Loucy (cell line): ENCODE data around the gene RCL1.

ENCODE experiments used
- H2AFZ ChIP-seq: fragments of 200-600 bp; sonication (generic); 2 replicates; pipeline ENCODE4 v1.6.0; 2016; ENCODE audit warnings: antibody characterized with exemption, mild to moderate bottlenecking, low read length, moderate library complexity
- H3F3A ChIP-seq: fragments of 200-600 bp; 2 replicates; pipeline ENCODE4 v1.6.0; 2016; ENCODE audit warnings: antibody characterized with exemption, low read depth, mild to moderate bottlenecking
- H3K27me3 ChIP-seq: fragments of 200-600 bp; sonication (generic); 2 replicates; pipeline ENCODE4 v1.6.1; 2014; ENCODE audit warnings: low read length, mild to moderate bottlenecking; ENCODE audit not compliant: insufficient read depth, poor library complexity, severe bottlenecking
- H3K36me3 ChIP-seq: fragments of 200-600 bp; sonication (generic); 2 replicates; pipeline ENCODE4 v1.6.1; 2016; ENCODE audit warnings: low read length; ENCODE audit not compliant: insufficient read depth
- H3K4me1 ChIP-seq: fragments of 200-600 bp; sonication (generic); 2 replicates; pipeline ENCODE4 v1.5.1; 2014; ENCODE audit warnings: low read length, mild to moderate bottlenecking; ENCODE audit not compliant: insufficient read depth, poor library complexity, severe bottlenecking
- H3K4me2 ChIP-seq: fragments of 200-600 bp; sonication (generic); 2 replicates; pipeline ENCODE4 v1.6.0; 2014; ENCODE audit warnings: antibody characterized with exemption, low read length, low read depth, mild to moderate bottlenecking; ENCODE audit not compliant: poor library complexity, severe bottlenecking
- H3K4me3 ChIP-seq: fragments of 200-600 bp; sonication (generic); 2 replicates; pipeline ENCODE4 v1.5.1; 2014; ENCODE audit warnings: low read length, mild to moderate bottlenecking, mixed read lengths; ENCODE audit not compliant: poor library complexity, severe bottlenecking
- H3K79me2 ChIP-seq: fragments of 200-600 bp; sonication (generic); 2 replicates; pipeline ENCODE4 v1.6.1; 2014; ENCODE audit warnings: low read length; ENCODE audit not compliant: insufficient read depth
- H3K9ac ChIP-seq: fragments of 200-600 bp; sonication (generic); 2 replicates; pipeline ENCODE4 v1.6.0; 2014; ENCODE audit warnings: mild to moderate bottlenecking, low read depth, low read length, moderate library complexity; ENCODE audit not compliant: poor library complexity, severe bottlenecking
- H3K9me2 ChIP-seq: fragments of 200-600 bp; sonication (generic); replicated peaks from 2 replicates; pipeline ENCODE4 v1.6.1; 2016; ENCODE audit warnings: low read depth, low read length, mixed read lengths
- H3K9me3 ChIP-seq: fragments of 200-600 bp; sonication (generic); 2 replicates; pipeline ENCODE4 v1.6.1; 2014; ENCODE audit warnings: mild to moderate bottlenecking, antibody characterized with exemption, low read length, low read depth; ENCODE audit not compliant: insufficient read depth
- H4K20me1 ChIP-seq: fragments of 200-600 bp; sonication (generic); 2 replicates; pipeline ENCODE4 v1.6.0; 2014; ENCODE audit warnings: antibody characterized with exemption, low read length, mild to moderate bottlenecking; ENCODE audit not compliant: insufficient read depth, poor library complexity, severe bottlenecking
- EZH2phosphoT487 ChIP-seq: fragments of 200-600 bp; IDR thresholded peaks from 2 replicates; pipeline ENCODE4 v1.6.1; 2018; ENCODE audit warnings: antibody characterized with exemption, mild to moderate bottlenecking, moderate library complexity, borderline replicate concordance
- TF ChIP-seq, protein P1 (sequence below): fragments of 200-600 bp; sonication (generic); conservative IDR thresholded peaks from 2 replicates; pipeline ENCODE4 v1.5.1; 2014; ENCODE audit warnings: mild to moderate bottlenecking, antibody characterized with exemption, low read length

Gene RCL1

DNA sequence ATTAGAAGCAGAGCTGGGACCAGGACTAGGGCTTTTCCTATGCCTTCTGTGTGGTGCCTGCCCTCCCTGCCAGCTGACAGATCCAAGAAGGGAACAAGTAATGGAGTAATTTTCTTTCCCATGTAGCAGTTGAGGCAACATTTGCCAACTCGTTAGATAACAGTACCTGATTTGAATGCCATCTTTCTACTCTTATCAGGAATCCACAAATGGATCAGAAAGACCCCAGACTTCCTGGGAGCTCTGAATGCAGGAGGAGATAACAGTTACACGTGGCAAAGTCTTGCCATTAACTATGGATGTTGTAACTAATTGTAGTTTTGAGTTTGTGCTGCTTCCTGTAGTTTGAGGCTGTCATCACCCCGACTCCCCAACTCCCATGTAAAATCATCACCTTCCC, 39.2 kb downstream of the RCL1 start:
- Histone ChIP-seq H3F3A (no peaks in the 10 kb centered on the region), H3K9ac (no peak overlapping the region), H3K27me3 (no peaks in the 10 kb centered on the region), H3K79me2 (no peaks in the 10 kb centered on the region; the same call in 1 of the 2 replicates), H2AFZ (no peak overlapping the region), H3K9me3 (no peaks in the 10 kb centered on the region), H3K4me1 (no peaks in the 10 kb centered on the region), H4K20me1 (no peaks in the 10 kb centered on the region), H3K36me3 (peaks cover 36% of the 10 kb centered on the region), H3K4me3 (no peak overlapping the region), H3K4me2 (no peak overlapping the region), H3K9me2 (no peaks in the 10 kb centered on the region)
- TF ChIP-seq, protein P1, sequence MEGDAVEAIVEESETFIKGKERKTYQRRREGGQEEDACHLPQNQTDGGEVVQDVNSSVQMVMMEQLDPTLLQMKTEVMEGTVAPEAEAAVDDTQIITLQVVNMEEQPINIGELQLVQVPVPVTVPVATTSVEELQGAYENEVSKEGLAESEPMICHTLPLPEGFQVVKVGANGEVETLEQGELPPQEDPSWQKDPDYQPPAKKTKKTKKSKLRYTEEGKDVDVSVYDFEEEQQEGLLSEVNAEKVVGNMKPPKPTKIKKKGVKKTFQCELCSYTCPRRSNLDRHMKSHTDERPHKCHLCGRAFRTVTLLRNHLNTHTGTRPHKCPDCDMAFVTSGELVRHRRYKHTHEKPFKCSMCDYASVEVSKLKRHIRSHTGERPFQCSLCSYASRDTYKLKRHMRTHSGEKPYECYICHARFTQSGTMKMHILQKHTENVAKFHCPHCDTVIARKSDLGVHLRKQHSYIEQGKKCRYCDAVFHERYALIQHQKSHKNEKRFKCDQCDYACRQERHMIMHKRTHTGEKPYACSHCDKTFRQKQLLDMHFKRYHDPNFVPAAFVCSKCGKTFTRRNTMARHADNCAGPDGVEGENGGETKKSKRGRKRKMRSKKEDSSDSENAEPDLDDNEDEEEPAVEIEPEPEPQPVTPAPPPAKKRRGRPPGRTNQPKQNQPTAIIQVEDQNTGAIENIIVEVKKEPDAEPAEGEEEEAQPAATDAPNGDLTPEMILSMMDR = no peak
- no peak for TF ChIP-seq EZH2phosphoT487

DNA sequence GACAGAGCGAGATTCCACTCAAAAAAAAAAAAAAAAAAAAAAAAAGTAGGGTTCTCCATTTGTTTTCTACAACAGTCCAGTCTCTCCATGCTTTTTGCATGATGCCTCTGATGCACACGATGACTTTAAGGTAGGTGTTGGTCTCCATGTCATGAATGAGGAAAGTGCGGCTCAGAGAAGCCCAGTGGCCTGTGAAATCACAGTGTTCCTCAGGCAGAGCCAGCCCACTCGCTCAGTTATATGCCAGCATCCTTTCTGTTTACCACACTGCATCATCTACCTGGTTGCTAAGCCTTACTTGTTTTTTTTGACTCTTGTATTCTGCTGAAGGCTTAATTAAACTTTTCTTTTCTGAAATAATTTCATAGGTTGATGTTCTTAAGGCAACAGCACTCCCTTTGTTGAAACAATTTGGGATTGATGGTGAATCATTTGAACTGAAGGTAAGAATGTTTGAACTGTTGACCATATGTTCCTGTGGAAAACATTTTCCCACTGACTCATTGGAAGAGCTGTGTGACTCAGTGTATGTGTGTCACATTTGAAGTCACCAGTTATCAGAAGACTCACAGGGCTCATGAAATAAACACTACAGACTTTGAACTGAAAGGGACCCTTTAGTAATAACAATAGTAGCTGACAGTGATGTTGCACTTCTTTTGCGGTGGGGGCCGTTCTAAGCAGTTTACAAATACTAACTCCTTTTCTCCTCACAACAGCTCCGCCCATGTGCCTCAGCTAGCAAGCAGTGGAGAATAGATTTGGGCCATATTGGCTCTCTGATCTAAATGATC, 40.2 kb downstream of the RCL1 start:
- Histone ChIP-seq H3F3A (no peaks in the 10 kb centered on the region), H3K4me1 (no peaks in the 10 kb centered on the region), H4K20me1 (no peaks in the 10 kb centered on the region), H3K36me3 (peaks cover 31% of the 10 kb centered on the region), H2AFZ (no peak overlapping the region), H3K4me2 (no peak overlapping the region), H3K27me3 (no peaks in the 10 kb centered on the region), H3K4me3 (no peak overlapping the region), H3K9me3 (no peaks in the 10 kb centered on the region), H3K79me2 (no peaks in the 10 kb centered on the region; the same call in 1 of the 2 replicates), H3K9ac (no peak overlapping the region), H3K9me2 (no peaks in the 10 kb centered on the region)
- TF ChIP-seq, protein P1 = no peak
- no peak for TF ChIP-seq EZH2phosphoT487

DNA sequence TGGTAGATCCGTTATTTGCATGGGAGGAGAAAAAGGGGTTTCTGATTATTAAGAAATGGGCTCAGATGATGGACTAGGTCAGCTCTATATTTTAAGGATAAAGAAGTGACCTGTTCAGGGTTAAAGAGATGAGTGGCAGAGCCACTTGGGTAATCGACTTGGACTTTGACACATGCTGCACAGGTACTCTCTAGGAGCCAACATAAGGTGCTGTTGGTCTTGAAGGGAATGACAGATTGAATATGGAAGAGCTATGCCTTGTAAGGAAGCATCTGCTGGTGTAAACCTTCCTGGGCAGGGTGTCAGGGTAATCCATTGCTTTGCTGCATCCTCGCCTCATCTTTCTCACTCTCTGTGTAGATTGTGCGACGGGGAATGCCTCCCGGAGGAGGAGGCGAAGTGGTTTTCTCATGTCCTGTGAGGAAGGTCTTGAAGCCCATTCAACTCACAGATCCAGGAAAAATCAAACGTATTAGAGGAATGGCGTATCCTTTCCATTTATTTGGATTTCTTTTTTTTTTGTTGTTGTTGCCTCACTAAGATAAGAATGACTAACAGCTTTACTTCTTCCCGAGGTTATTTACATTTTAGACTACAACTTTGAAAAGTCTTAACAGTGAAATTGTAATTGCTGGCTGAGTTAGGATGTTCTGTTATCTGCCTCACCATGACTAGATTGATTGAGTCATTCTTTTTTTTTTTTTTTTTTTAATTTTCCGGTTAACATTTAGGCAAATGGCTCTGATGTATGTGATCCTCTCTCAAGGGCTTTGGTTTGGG, 41.2 kb downstream of the RCL1 start:
- no peaks in the 10 kb centered on the region for H3K4me1 ChIP-seq
- TF ChIP-seq, protein P1 = no peak
- TF ChIP-seq EZH2phosphoT487 = no peak
- H3K79me2 ChIP-seq = no peaks in the 10 kb centered on the region; the same call in 1 of the 2 replicates
- no peaks in the 10 kb centered on the region for H3K9me2 ChIP-seq
- H4K20me1 ChIP-seq = no peaks in the 10 kb centered on the region
- H3K4me3 ChIP-seq = no peak overlapping the region
- H2AFZ ChIP-seq = no peak overlapping the region
- peaks cover 32% of the 10 kb centered on the region; the same call in 1 of the 2 replicates for H3K36me3 ChIP-seq
- H3K9me3 ChIP-seq = no peaks in the 10 kb centered on the region
- H3F3A ChIP-seq = no peaks in the 10 kb centered on the region
- no peak overlapping the region for H3K9ac ChIP-seq
- H3K27me3 ChIP-seq = no peaks in the 10 kb centered on the region
- no peak overlapping the region for H3K4me2 ChIP-seq
